DOHH2 (cell line): ENCODE data around the gene SLITRK3.

Experiments
- H3F3A ChIP-seq: fragments of 200-600 bp; sonication (generic), shearing (Covaris generic); 2 replicates; pipeline ENCODE4 v1.6.0; 2016; ENCODE audit warnings: antibody characterized with exemption, mild to moderate bottlenecking; ENCODE audit not compliant: control insufficient read depth, insufficient read depth
- H3K27ac ChIP-seq: fragments of 200-600 bp; sonication (generic); 2 replicates; pipeline ENCODE4 v1.5.1; 2014; ENCODE audit warnings: low read depth, mild to moderate bottlenecking, low read length, moderate library complexity
- H3K27me3 ChIP-seq: fragments of 200-600 bp; sonication (generic); 2 replicates; pipeline ENCODE4 v1.6.1; 2014; ENCODE audit warnings: mild to moderate bottlenecking, low read length, mixed read lengths; ENCODE audit not compliant: control insufficient read depth
- H3K36me3 ChIP-seq: fragments of 200-600 bp; sonication (generic); 2 replicates; pipeline ENCODE4 v1.6.1; 2014; ENCODE audit warnings: mild to moderate bottlenecking, low read length, moderate library complexity, mixed read lengths; ENCODE audit not compliant: control insufficient read depth
- H3K4me1 ChIP-seq: fragments of 200-600 bp; sonication (generic); 2 replicates; pipeline ENCODE4 v1.6.1; 2014; ENCODE audit warnings: mild to moderate bottlenecking, low read length, mixed read lengths; ENCODE audit not compliant: control insufficient read depth
- H3K4me2 ChIP-seq: fragments of 200-600 bp; sonication (generic); 2 replicates; pipeline ENCODE4 v1.6.0; 2014; ENCODE audit warnings: mild to moderate bottlenecking, low read length, moderate library complexity
- H3K4me3 ChIP-seq: fragments of 200-600 bp; sonication (generic); 2 replicates; pipeline ENCODE4 v1.5.1; 2014; ENCODE audit warnings: mild to moderate bottlenecking, low read length, mixed read lengths
- H3K79me2 ChIP-seq: fragments of 200-600 bp; sonication (generic); 2 replicates; pipeline ENCODE4 v1.6.1; 2014; ENCODE audit warnings: mild to moderate bottlenecking, low read length, mixed read lengths; ENCODE audit not compliant: control insufficient read depth
- H3K9me2 ChIP-seq: fragments of 200-600 bp; sonication (generic); replicated peaks from 2 replicates; pipeline ENCODE4 v1.6.1; 2014; ENCODE audit warnings: mild to moderate bottlenecking, low read length, mixed read lengths; ENCODE audit not compliant: control insufficient read depth
- H3K9me3 ChIP-seq: fragments of 200-600 bp; sonication (generic); 2 replicates; pipeline ENCODE4 v1.6.1; 2014; ENCODE audit warnings: antibody characterized with exemption, low read length, mixed read lengths; ENCODE audit not compliant: control insufficient read depth, insufficient read depth
- H4K20me1 ChIP-seq: fragments of 200-600 bp; sonication (generic); 2 replicates; pipeline ENCODE4 v1.6.0; 2014; ENCODE audit warnings: low read depth, mild to moderate bottlenecking, antibody characterized with exemption, low read length, moderate library complexity; ENCODE audit not compliant: control insufficient read depth, insufficient read depth
- EZH2phosphoT487 ChIP-seq: fragments of 200-600 bp; sonication (generic); IDR thresholded peaks from 2 replicates; pipeline ENCODE4 v1.6.1; 2017; ENCODE audit warnings: borderline replicate concordance, mild to moderate bottlenecking, antibody characterized with exemption, low read length, moderate library complexity, mixed read lengths
- TF ChIP-seq, protein P1 (sequence below): fragments of 200-600 bp; sonication (generic); IDR thresholded peaks from one replicate; pipeline ENCODE4 v1.5.1; 2014; ENCODE audit warnings: antibody characterized with exemption, mild to moderate bottlenecking, low read depth, low read length; ENCODE audit not compliant: poor library complexity, severe bottlenecking

Gene SLITRK3

DNA sequence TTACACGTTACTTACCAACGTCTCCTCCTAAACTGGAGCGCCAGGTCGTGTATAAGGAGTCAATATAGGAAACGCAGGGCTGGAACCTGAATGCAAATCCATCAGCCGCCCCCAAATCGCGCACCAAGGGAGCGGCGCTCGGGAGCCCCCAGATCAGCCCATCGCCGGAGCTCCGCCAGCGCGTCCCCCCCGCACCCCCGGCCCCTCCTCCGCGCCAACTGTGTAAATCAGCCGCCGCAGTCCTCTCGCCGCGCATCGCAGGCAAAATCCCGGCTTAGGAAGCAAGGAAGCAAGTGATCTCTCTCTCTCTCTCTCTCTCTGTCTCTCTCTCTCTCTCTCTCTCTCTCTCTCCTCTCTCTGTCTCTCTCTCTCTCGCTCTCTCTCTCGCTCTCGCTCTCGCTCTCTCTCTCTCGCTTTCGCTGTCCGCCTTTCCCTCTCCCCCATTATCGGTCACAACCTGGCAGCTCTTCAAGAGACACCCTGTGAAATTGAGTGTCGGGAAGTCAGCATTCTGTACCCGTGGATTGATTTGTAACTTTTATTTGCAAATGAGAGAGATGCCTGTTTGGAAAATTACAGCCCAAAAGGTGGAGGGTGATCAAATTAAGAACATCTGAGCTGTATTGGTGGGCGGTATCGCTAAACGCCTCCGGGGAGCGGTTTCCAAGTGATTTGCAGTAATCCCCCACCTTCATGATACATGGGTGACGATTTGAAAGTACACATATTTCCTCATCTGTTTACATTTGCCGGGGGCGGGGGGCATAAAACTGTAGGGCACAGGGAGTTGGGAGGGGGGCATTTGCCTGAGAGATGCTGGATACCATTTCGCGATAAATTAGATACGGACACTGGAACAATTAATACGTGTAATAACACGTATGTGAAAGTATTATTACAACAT, 645 bp upstream of the SLITRK3 start:
- TF ChIP-seq EZH2phosphoT487, result no peak
- TF ChIP-seq, protein P1, sequence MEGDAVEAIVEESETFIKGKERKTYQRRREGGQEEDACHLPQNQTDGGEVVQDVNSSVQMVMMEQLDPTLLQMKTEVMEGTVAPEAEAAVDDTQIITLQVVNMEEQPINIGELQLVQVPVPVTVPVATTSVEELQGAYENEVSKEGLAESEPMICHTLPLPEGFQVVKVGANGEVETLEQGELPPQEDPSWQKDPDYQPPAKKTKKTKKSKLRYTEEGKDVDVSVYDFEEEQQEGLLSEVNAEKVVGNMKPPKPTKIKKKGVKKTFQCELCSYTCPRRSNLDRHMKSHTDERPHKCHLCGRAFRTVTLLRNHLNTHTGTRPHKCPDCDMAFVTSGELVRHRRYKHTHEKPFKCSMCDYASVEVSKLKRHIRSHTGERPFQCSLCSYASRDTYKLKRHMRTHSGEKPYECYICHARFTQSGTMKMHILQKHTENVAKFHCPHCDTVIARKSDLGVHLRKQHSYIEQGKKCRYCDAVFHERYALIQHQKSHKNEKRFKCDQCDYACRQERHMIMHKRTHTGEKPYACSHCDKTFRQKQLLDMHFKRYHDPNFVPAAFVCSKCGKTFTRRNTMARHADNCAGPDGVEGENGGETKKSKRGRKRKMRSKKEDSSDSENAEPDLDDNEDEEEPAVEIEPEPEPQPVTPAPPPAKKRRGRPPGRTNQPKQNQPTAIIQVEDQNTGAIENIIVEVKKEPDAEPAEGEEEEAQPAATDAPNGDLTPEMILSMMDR, result no peak
- H3K4me3 ChIP-seq, result no peak overlapping the region
- no peaks in the 10 kb centered on the region for H3K36me3 ChIP-seq
- no peaks in the 10 kb centered on the region for H3K79me2 ChIP-seq
- no peak overlapping the region for H3K4me2 ChIP-seq
- H3K9me3 ChIP-seq, result no peaks in the 10 kb centered on the region; the same call in 1 of the 2 replicates
- no peaks in the 10 kb centered on the region for H4K20me1 ChIP-seq
- no peak overlapping the region for H3K27ac ChIP-seq
- no peaks in the 10 kb centered on the region for H3F3A ChIP-seq
- H3K4me1 ChIP-seq, result no peaks in the 10 kb centered on the region
- no peaks in the 10 kb centered on the region for H3K9me2 ChIP-seq
- peaks cover 12% of the 10 kb centered on the region for H3K27me3 ChIP-seq

- Histone ChIP-seq H3K9me3 (no peaks in the 10 kb centered on the region; the same call in 1 of the 2 replicates), H3K4me1 (no peaks in the 10 kb centered on the region), H3F3A (no peaks in the 10 kb centered on the region), H3K4me3 (no peak overlapping the region), H3K27me3 (peaks cover 15% of the 10 kb centered on the region), H4K20me1 (no peaks in the 10 kb centered on the region), H3K9me2 (no peaks in the 10 kb centered on the region), H3K4me2 (no peak overlapping the region), H3K27ac (no peak overlapping the region), H3K36me3 (no peaks in the 10 kb centered on the region), H3K79me2 (no peaks in the 10 kb centered on the region)
- no peak for TF ChIP-seq EZH2phosphoT487
- TF ChIP-seq, protein P1, result no peak
Observed at GRCh38 chr3:165195241-165195639, 944 bp downstream of the SLITRK3 start.

- TF ChIP-seq EZH2phosphoT487, result no peak
- TF ChIP-seq, protein P1, result no peak
- no peaks in the 10 kb centered on the region for H3K9me2 ChIP-seq
- no peaks in the 10 kb centered on the region; the same call in 1 of the 2 replicates for H3K9me3 ChIP-seq
- H3K79me2 ChIP-seq, result no peaks in the 10 kb centered on the region
- H3K36me3 ChIP-seq, result no peaks in the 10 kb centered on the region
- H3K4me3 ChIP-seq, result no peak overlapping the region
- no peaks in the 10 kb centered on the region for H4K20me1 ChIP-seq
- no peaks in the 10 kb centered on the region for H3K4me1 ChIP-seq
- no peak overlapping the region for H3K4me2 ChIP-seq
- H3F3A ChIP-seq, result no peaks in the 10 kb centered on the region
- peaks cover 15% of the 10 kb centered on the region for H3K27me3 ChIP-seq
- H3K27ac ChIP-seq, result no peak overlapping the region
Observed at GRCh38 chr3:165194511-165195240, 1.5 kb downstream of the SLITRK3 start.
